AG04449 (cell line): ENCODE data around the gene UGT1A8.
"Not testable (repeated sequence)": the region's sequence is repeated elsewhere in the genome, so short reads cannot be mapped to it uniquely, and the experiment has no call there.

ENCODE experiments used
- CTCF ChIA-PET: fragments of 350-600 bp; formaldehyde crosslinking; extraction: SDS; loops from one replicate; lab custom pipeline; 2021; ENCODE audit warnings: antibody characterized with exemption; lab: Yijun Ruan, JAX
- POLR2A ChIA-PET: fragments of 400-600, 350-600 bp; formaldehyde crosslinking; extraction: SDS; loops from one replicate; lab custom pipeline; 2020; ENCODE audit warnings: antibody characterized with exemption, inconsistent platforms; lab: Yijun Ruan, JAX
- DNase-seq: peaks from one replicate; pipeline ENCODE4 v3.0.0-alpha.2; 2010; ENCODE audit warnings: low read depth, low spot score
- H3K4me3 ChIP-seq: 2 replicates; pipeline ENCODE4 v1.5.1; 2011; ENCODE audit warnings: low read depth, mild to moderate bottlenecking, control low read depth, low read length
- CTCF ChIP-seq: IDR thresholded peaks from one replicate; pipeline ENCODE4 v1.5.1; 2011; ENCODE audit warnings: mild to moderate bottlenecking, moderate library complexity, low read length, control low read depth, inconsistent platforms; ENCODE audit not compliant: insufficient read depth; ENCODE audit errors: missing control alignments

UGT1A8 gene

GRCh38 chr2:233693963-233694362, 76.5 kb downstream of the UGT1A8 start:
- no peak for TF ChIP-seq CTCF
- ChIA-PET POLR2A (no interaction called here), CTCF (no interaction called here)
- H3K4me3 ChIP-seq = no peak overlapping the region
- DNase-seq = no peak

- H3K4me3 ChIP-seq = no peak overlapping the region
- TF ChIP-seq CTCF = no peak
- no peak for DNase-seq
- ChIA-PET CTCF (no interaction called here), POLR2A (no interaction called here)
Observed at GRCh38 chr2:233698740-233699139, 81.3 kb downstream of the UGT1A8 start.

GRCh38 chr2:233699424-233700027, 82.1 kb downstream of the UGT1A8 start:
- H3K4me3 ChIP-seq = no peak overlapping the region
- CTCF ChIA-PET = no interaction called here
- no peak for DNase-seq
- TF ChIP-seq CTCF = no peak
- POLR2A ChIA-PET = no interaction called here

GRCh38 chr2:233700028-233700635, 82.7 kb downstream of the UGT1A8 start:
- TF ChIP-seq CTCF = no peak
- ChIA-PET POLR2A (no interaction called here), CTCF (no interaction called here)
- no peak for DNase-seq
- H3K4me3 ChIP-seq = no peak overlapping the region

GRCh38 chr2:233700842-233701241, 83.4 kb downstream of the UGT1A8 start:
- CTCF ChIA-PET, POLR2A ChIA-PET, DNase-seq, H3K4me3 ChIP-seq: not testable (repeated sequence)

- H3K4me3 ChIP-seq = no peak overlapping the region
- ChIA-PET POLR2A (no interaction called here), CTCF (interaction anchor here (1.8 kb wide), 1 partner anchor 9 kb away, joined by 8 read pairs; no protein-coding TSS in a partner anchor)
- no peak for TF ChIP-seq CTCF
- no peak for DNase-seq
Observed at GRCh38 chr2:233702238-233702637, 84.8 kb downstream of the UGT1A8 start.

- H3K4me3 ChIP-seq = no peak overlapping the region
- ChIA-PET CTCF (interaction anchor here (1.0 to 1.5 kb wide), 3 partner anchors 257 to 840 kb away, joined by 3 to 7 read pairs (median 4); no protein-coding TSS in a partner anchor), POLR2A (no interaction called here)
- DNase-seq = no peak
- no peak for TF ChIP-seq CTCF
Observed at GRCh38 chr2:233705911-233706506, 88.6 kb downstream of the UGT1A8 start.
